Measurements from ENCODE around the gene ITPKB. TPM values are rescaled to one million over a fixed set of nuclear protein-coding genes. Genes with fewer than 3 reads are reported as not detected.
"Not testable (repeated sequence)": the region's sequence is repeated elsewhere in the genome, so short reads cannot be mapped to it uniquely, and the experiment has no call there.

Gene ITPKB
- total RNA-seq, 6 experiments from 2014 or later, result 1.7 to 3.0 (median 2.2) TPM

DNA sequence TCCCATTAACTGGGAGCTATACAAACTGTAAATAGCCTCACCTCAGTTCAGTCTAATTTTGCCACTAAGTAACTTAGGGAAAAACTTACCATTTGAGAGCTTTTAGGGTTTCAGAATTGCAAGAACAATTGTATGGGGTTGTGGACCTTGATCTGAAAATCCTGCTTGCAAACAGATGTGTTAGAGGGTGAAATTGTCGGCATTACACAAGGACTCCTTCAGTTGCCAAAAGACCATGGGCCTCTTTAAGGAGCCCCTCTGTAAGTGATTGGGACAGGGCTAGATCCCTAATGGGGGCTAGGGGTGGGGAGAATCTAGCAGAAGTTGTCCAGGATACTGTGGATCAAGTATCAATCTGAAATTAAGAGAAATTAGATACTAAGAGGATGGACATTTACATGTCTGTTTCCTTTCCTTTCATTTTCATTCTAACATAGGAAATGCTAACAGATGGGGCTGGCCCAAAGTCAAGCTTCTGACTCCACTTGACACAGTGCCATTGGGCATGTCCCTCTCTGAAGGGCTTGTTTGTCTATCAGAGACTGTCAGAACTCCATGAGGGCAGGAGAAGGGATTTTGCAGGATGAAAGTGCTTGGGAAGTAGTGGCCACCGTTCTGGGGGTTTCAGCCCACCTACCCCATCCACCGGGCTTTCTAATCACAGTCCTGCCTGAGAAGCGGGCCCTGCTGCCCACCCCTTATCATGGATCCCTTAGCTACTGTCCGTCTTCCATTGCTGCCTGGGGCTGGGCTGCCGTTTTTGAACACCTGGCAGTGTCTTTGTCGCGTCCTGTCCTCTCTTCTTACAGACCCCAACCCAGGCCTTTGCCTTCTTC, 135.8 kb downstream of the ITPKB start:
- Mint-ChIP-seq H3K4me3 (peak overlapping the region; percentile 81), H3K27ac (peak overlapping the region; percentile 52), H3K9me3 (no peaks in the 10 kb centered on the region), H3K4me1 (ENCODE audit: low read depth) (peaks cover 35% of the 10 kb centered on the region), H3K27me3 (ENCODE audit: insufficient read depth) (peaks cover 15% of the 10 kb centered on the region), H3K36me3 (ENCODE audit: low read depth) (no peaks in the 10 kb centered on the region)
- no peak for DNase-seq
- TF ChIP-seq, protein P1, sequence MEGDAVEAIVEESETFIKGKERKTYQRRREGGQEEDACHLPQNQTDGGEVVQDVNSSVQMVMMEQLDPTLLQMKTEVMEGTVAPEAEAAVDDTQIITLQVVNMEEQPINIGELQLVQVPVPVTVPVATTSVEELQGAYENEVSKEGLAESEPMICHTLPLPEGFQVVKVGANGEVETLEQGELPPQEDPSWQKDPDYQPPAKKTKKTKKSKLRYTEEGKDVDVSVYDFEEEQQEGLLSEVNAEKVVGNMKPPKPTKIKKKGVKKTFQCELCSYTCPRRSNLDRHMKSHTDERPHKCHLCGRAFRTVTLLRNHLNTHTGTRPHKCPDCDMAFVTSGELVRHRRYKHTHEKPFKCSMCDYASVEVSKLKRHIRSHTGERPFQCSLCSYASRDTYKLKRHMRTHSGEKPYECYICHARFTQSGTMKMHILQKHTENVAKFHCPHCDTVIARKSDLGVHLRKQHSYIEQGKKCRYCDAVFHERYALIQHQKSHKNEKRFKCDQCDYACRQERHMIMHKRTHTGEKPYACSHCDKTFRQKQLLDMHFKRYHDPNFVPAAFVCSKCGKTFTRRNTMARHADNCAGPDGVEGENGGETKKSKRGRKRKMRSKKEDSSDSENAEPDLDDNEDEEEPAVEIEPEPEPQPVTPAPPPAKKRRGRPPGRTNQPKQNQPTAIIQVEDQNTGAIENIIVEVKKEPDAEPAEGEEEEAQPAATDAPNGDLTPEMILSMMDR (IDR thresholded peaks at IDR 0.05), result no peak

DNA sequence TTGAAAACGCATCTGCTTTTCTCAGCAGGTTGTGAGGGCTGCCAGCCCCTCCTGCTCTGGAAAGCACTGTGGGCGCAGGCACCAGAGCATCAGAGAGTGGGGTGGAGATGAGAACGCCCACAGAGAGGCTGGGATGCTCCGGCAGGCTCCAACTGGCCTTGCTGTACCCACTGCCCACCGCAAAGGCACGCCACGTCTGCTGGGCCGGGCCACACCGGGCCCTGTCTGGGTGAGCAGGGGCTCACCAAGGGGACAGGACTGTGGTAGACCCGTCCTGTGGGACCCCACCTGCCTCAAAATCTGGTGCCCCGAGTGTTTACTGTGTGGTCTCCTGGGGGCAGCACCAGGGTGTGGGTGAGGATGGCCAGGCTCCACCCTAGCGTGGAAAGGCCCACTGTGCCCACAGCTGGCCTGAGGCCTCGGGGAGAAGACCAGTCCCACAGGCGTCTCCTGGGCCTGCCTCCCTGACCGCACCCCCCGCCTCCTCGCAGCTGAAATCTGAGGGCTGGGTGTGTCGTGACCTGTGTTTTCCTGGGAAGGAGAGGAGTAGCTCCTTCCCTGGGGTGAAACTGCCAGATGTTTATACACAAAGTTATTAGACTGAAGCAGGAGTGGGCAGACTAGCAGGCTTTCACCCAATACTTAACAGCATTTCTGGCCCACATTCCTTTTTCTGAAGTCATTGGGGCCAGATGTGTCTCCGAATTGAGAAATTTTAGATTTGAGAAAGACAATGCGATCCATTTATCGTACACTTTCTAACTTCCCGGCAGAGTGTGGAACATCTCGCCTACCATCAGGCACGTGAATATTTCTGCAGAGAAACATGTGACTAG, 136.7 kb downstream of the ITPKB start:
- H3K9me3 Mint-ChIP-seq, result no peaks in the 10 kb centered on the region
- peak; percentile 30 for DNase-seq
- peak overlapping the region; percentile 52 for H3K27ac Mint-ChIP-seq
- TF ChIP-seq, protein P1 (IDR thresholded peaks at IDR 0.05), result no peak
- H3K36me3 Mint-ChIP-seq (ENCODE audit: low read depth), result no peaks in the 10 kb centered on the region
- peaks cover 18% of the 10 kb centered on the region for H3K27me3 Mint-ChIP-seq (ENCODE audit: insufficient read depth)
- peak overlapping the region; percentile 81 for H3K4me3 Mint-ChIP-seq
- H3K4me1 Mint-ChIP-seq (ENCODE audit: low read depth), result peaks cover 35% of the 10 kb centered on the region

DNA sequence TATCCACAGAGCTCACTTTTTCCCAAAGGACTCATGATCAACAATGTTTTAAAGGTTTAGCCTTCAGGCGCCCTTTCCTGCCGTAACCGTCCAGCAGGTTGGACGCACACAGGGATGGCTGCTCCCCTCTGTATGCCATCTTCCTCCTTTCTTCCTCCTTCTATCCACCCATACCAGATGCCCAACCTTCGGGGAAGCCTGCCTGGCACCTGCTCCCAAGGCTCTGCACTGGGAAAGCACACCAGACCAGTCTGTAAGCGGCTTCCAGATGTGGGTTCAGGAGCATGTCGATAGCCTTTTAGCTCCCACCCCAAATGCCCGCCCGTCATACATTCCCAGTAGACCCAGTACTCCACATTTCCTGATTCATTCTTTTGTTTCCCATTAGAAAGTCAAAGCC, 137.6 kb downstream of the ITPKB start:
- Mint-ChIP-seq H3K9me3 (no peaks in the 10 kb centered on the region), H3K27me3 (ENCODE audit: insufficient read depth) (peaks cover 23% of the 10 kb centered on the region), H3K4me1 (ENCODE audit: low read depth) (peaks cover 35% of the 10 kb centered on the region), H3K27ac (no peak overlapping the region), H3K4me3 (no peak overlapping the region), H3K36me3 (ENCODE audit: low read depth) (no peaks in the 10 kb centered on the region)
- TF ChIP-seq, protein P1 (IDR thresholded peaks at IDR 0.05), result no peak
- DNase-seq, result no peak

DNA sequence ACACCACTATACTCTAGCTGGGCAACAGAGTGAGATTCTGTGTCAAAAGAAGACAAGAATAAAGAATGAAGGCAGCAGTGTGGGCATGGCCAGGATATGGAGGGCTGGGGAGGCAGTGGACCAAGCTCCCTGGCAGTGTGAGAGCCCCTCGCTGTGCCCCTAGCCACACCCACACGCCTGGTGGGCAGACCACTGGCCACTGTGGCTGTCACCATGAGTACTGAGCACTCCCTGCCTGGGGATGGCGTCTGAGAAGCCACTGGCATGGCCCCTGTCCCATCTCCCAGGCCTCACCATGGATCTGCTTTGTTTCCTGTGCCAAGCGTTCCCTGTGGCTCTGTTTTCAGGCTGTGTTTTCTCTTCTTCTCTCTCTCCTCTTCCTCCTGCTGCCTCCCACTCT, 138.8 kb downstream of the ITPKB start:
- Mint-ChIP-seq H3K27me3 (ENCODE audit: insufficient read depth) (peaks cover 29% of the 10 kb centered on the region), H3K27ac (no peak overlapping the region), H3K4me1 (ENCODE audit: low read depth) (peaks cover 34% of the 10 kb centered on the region), H3K36me3 (ENCODE audit: low read depth) (no peaks in the 10 kb centered on the region), H3K4me3 (no peak overlapping the region; the same call in 1 of the 2 replicates), H3K9me3 (peaks cover 4% of the 10 kb centered on the region; the same call in 1 of the 2 replicates)
- DNase-seq, result no peak
- TF ChIP-seq, protein P1 (IDR thresholded peaks at IDR 0.05), result no peak

DNA sequence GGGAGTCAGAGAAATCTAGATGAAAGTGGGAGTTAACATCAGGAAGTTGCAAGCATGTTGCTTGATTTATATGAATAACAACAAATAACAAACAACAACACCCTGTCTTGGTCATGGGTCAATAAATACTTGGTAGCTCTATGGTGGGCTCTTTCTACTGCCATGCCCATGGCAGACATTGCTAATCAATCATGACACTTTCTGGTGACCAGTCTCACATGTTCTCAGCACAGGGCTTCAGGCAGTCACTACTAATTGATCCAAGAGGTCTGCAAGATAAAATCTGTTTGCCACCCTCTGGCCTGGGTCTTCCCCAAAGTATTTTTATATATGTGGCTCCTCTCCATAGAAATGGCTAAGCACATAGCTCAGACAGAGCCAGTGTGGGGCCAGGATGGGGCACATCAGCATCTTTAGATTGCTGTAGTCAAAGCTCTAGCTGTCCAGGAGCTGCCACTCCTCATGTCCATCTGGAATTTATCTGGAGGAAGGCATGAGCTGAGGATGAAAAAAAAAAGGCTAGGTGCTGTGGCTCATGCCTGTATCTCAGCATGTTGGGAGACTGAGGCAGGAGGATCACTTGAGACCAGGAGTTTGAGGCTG, 139.3 kb downstream of the ITPKB start:
- TF ChIP-seq, protein P1 (IDR thresholded peaks at IDR 0.05), result no peak
- H3K4me3 Mint-ChIP-seq, result no peak overlapping the region; the same call in 1 of the 2 replicates
- H3K4me1 Mint-ChIP-seq (ENCODE audit: low read depth), result peaks cover 29% of the 10 kb centered on the region
- peaks cover 4% of the 10 kb centered on the region; the same call in 1 of the 2 replicates for H3K9me3 Mint-ChIP-seq
- H3K36me3 Mint-ChIP-seq (ENCODE audit: low read depth), result no peaks in the 10 kb centered on the region
- H3K27me3 Mint-ChIP-seq (ENCODE audit: insufficient read depth), result peaks cover 25% of the 10 kb centered on the region
- H3K27ac Mint-ChIP-seq, result no peak overlapping the region
- DNase-seq, result no peak

DNA sequence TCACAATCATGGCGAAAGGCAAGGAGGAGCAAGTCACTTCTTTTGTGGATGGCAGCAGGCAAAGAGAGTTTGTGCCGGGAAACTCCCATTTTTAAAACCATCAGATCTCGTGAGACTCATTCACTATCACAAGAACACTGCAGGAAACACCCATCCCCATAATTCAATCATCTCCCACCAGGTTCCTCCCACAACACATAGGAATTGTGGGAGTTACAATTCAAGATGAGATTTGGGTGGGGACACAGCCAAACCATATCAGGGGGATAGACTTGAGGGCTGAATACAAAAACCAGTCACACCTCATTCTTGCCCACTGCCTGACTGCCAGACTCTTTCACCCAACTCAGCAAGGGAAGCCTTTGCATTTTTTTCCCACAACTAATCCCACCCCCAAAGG, 140.1 kb downstream of the ITPKB start:
- H3K4me3 Mint-ChIP-seq; DNase-seq; H3K9me3 Mint-ChIP-seq; H3K36me3 Mint-ChIP-seq (ENCODE audit: low read depth); H3K27ac Mint-ChIP-seq: not testable (repeated sequence)
- Mint-ChIP-seq H3K4me1 (ENCODE audit: low read depth) (peaks cover 23% of the 10 kb centered on the region), H3K27me3 (ENCODE audit: insufficient read depth) (peaks cover 28% of the 10 kb centered on the region)
